H1 (cell line): Measurements from ENCODE around the gene RNF114.

Experiments
- CTCF ChIP-seq, 3 experiments: IDR thresholded peaks; 1 replicate in 2 of 3; 2 replicates in 1 of 3; pipeline versions ENCODE4 v1.5.1 to v1.6.1; 2011; ENCODE audit warnings: low read length in 3 of 3, mild to moderate bottlenecking in 3 of 3, inconsistent platforms in 2 of 3, low read depth in 1 of 3, moderate library complexity in 1 of 3; ENCODE audit not compliant: insufficient read depth in 1 of 3; ENCODE audit errors: control extremely low read depth in 1 of 3
- FOSL1 ChIP-seq: IDR thresholded peaks from 2 replicates; pipeline ENCODE4 v1.6.1; 2011; ENCODE audit warnings: mild to moderate bottlenecking, low read depth, low read length, moderate library complexity; ENCODE audit not compliant: insufficient read depth
- POLR2A ChIP-seq, 2 experiments: IDR thresholded peaks; 1 replicate in 1 of 2; 2 replicates in 1 of 2; pipeline ENCODE4 v1.6.1; 2011; ENCODE audit warnings: low read depth in 2 of 2, low read length in 2 of 2, mild to moderate bottlenecking in 2 of 2; ENCODE audit errors: control extremely low read depth in 1 of 2
- SRF ChIP-seq: IDR thresholded peaks from 2 replicates; pipeline ENCODE4 v1.6.1; 2011; ENCODE audit warnings: mild to moderate bottlenecking, low read depth, low read length, moderate library complexity
- SUZ12 ChIP-seq: fragments of 200-600 bp; sonication (generic); IDR thresholded peaks from 2 replicates; pipeline ENCODE4 v1.6.1; 2012; ENCODE audit warnings: mild to moderate bottlenecking, inconsistent platforms, low read length, moderate library complexity, mixed read lengths
- YY1 ChIP-seq: IDR thresholded peaks from 2 replicates; pipeline ENCODE4 v1.6.1; 2011; ENCODE audit warnings: low read depth, mild to moderate bottlenecking, low read length
- ZNF274 ChIP-seq: IDR thresholded peaks from 2 replicates; pipeline ENCODE4 v1.7.0; 2012; ENCODE audit warnings: low read length, borderline replicate concordance; ENCODE audit errors: extremely low read depth

- TF ChIP-seq SRF (no peak), POLR2A (IDR thresholded peaks at IDR 0.05; ENCODE audit: control extremely low read depth in 1 of 2, low read depth in 2 of 2, low read length in 2 of 2) (no peak), FOSL1 (no peak), SUZ12 (no peak), CTCF (IDR thresholded peaks at IDR 0.05; ENCODE audit: control extremely low read depth in 1 of 3, insufficient read depth in 1 of 3, low read depth in 1 of 3, low read length in 3 of 3) (no peak), YY1 (no peak), ZNF274 (no peak)
Measured at GRCh38 chr20:49983123-49983847, 47.1 kb downstream of the RNF114 start.
